ENCODE data around the gene DYNC1H1. TPM values are rescaled to one million over a fixed set of nuclear protein-coding genes. Genes with fewer than 3 reads are reported as not detected.
A peak's percentile ranks its signal among the peaks of the same experiment; 100 is the strongest.

The DYNC1H1 gene
- total RNA-seq, 2 experiments from 2014 or later: 209 to 291 TPM

GRCh38 chr14:101944451-101944850 lies 19.9 kb upstream of the DYNC1H1 start:
- CTCF ChIA-PET (ENCODE audit: unreplicated experiment): no interaction called here
- Histone ChIP-seq H3K27ac (ENCODE audit: low read depth, low read length, poor library complexity, severe bottlenecking) (no peak overlapping the region), H3K9me3 (ENCODE audit: low read length) (no peaks in the 10 kb centered on the region), H2AFZ (ENCODE audit: low read length) (no peak overlapping the region), H3K79me2 (ENCODE audit: insufficient read depth, low read depth, low read length) (peaks cover 10% of the 10 kb centered on the region; the same call in 1 of the 2 replicates), H3K4me2 (ENCODE audit: low read length) (no peak overlapping the region), H3K4me3 (ENCODE audit: low read depth, low read length, poor library complexity, severe bottlenecking) (no peak overlapping the region), H3K36me3 (ENCODE audit: insufficient read depth, low read length) (no peaks in the 10 kb centered on the region), H3K9me2 (ENCODE audit: insufficient read depth, low read length) (no peaks in the 10 kb centered on the region), H3K4me1 (ENCODE audit: insufficient read depth, low read length, poor library complexity, severe bottlenecking) (peaks cover 9% of the 10 kb centered on the region), H4K20me1 (ENCODE audit: insufficient read depth, low read length) (no peaks in the 10 kb centered on the region)
- DNase-seq (ENCODE audit: low spot score): no peak
- TF ChIP-seq CTCF (conservative IDR thresholded peaks at IDR 0.05; ENCODE audit: low read length) (no peak), EZH2phosphoT487 (IDR thresholded peaks at IDR 0.05; ENCODE audit: borderline replicate concordance, low read depth, low read length) (no peak)
- intact Hi-C loops (cut with micrococcal nuclease; ENCODE audit: unreplicated experiment): no loop called here
- no TSS peak for BruUV-seq (replicated peaks)
- POLR2A ChIA-PET: interaction anchor here (0.8 kb wide), 1 partner anchor 11 kb away, joined by 3 read pairs; no protein-coding TSS in a partner anchor

GRCh38 chr14:101945171-101945570 lies 19.2 kb upstream of the DYNC1H1 start:
- no peak overlapping the region for H2AFZ ChIP-seq (ENCODE audit: low read length)
- ChIA-PET CTCF (ENCODE audit: unreplicated experiment) (no interaction called here), POLR2A (no interaction called here)
- no peaks in the 10 kb centered on the region for H3K9me3 ChIP-seq (ENCODE audit: low read length)
- H4K20me1 ChIP-seq (ENCODE audit: insufficient read depth, low read length): no peaks in the 10 kb centered on the region
- intact Hi-C loops (cut with micrococcal nuclease; ENCODE audit: unreplicated experiment): no loop called here
- no TSS peak for BruUV-seq (replicated peaks)
- H3K9me2 ChIP-seq (ENCODE audit: insufficient read depth, low read length): no peaks in the 10 kb centered on the region
- H3K4me1 ChIP-seq (ENCODE audit: insufficient read depth, low read length, poor library complexity, severe bottlenecking): peaks cover 9% of the 10 kb centered on the region
- DNase-seq (ENCODE audit: low spot score): no peak
- H3K4me3 ChIP-seq (ENCODE audit: low read depth, low read length, poor library complexity, severe bottlenecking): no peak overlapping the region
- H3K79me2 ChIP-seq (ENCODE audit: insufficient read depth, low read depth, low read length): peaks cover 10% of the 10 kb centered on the region; the same call in 1 of the 2 replicates
- no peak for TF ChIP-seq CTCF (conservative IDR thresholded peaks at IDR 0.05; ENCODE audit: low read length)
- TF ChIP-seq EZH2phosphoT487 (IDR thresholded peaks at IDR 0.05; ENCODE audit: borderline replicate concordance, low read depth, low read length): no peak
- H3K4me2 ChIP-seq (ENCODE audit: low read length): no peak overlapping the region
- H3K36me3 ChIP-seq (ENCODE audit: insufficient read depth, low read length): no peaks in the 10 kb centered on the region
- no peak overlapping the region for H3K27ac ChIP-seq (ENCODE audit: low read depth, low read length, poor library complexity, severe bottlenecking)

GRCh38 chr14:101947577-101947903 lies 16.8 kb upstream of the DYNC1H1 start:
- no peaks in the 10 kb centered on the region for H3K9me3 ChIP-seq (ENCODE audit: low read length)
- ChIA-PET CTCF (ENCODE audit: unreplicated experiment) (interaction anchor here (1.8 kb wide), 1 partner anchor 177 kb away, joined by 5 read pairs; no protein-coding TSS in a partner anchor), POLR2A (interaction anchor here (0.8 to 1.8 kb wide), 4 partner anchors 11 to 187 kb away, joined by 3 to 7 read pairs (median 5); no protein-coding TSS in a partner anchor)
- H3K4me1 ChIP-seq (ENCODE audit: insufficient read depth, low read length, poor library complexity, severe bottlenecking): peaks cover 9% of the 10 kb centered on the region
- H4K20me1 ChIP-seq (ENCODE audit: insufficient read depth, low read length): no peaks in the 10 kb centered on the region
- DNase-seq (ENCODE audit: low spot score): no peak
- H3K9me2 ChIP-seq (ENCODE audit: insufficient read depth, low read length): no peaks in the 10 kb centered on the region
- H2AFZ ChIP-seq (ENCODE audit: low read length): peak overlapping the region; percentile 69; the same call in 1 of the 2 replicates
- H3K4me2 ChIP-seq (ENCODE audit: low read length): peak overlapping the region; percentile 94
- H3K4me3 ChIP-seq (ENCODE audit: low read depth, low read length, poor library complexity, severe bottlenecking): peak overlapping the region; percentile 82
- peak overlapping the region; percentile 49 for H3K27ac ChIP-seq (ENCODE audit: low read depth, low read length, poor library complexity, severe bottlenecking)
- TSS peak; percentile 99 for BruUV-seq (replicated peaks)
- no peaks in the 10 kb centered on the region for H3K36me3 ChIP-seq (ENCODE audit: insufficient read depth, low read length)
- intact Hi-C loops (cut with micrococcal nuclease; ENCODE audit: unreplicated experiment): no loop called here
- TF ChIP-seq CTCF (conservative IDR thresholded peaks at IDR 0.05; ENCODE audit: low read length) (no peak), EZH2phosphoT487 (IDR thresholded peaks at IDR 0.05; ENCODE audit: borderline replicate concordance, low read depth, low read length) (no peak)
- peaks cover 10% of the 10 kb centered on the region; the same call in 1 of the 2 replicates for H3K79me2 ChIP-seq (ENCODE audit: insufficient read depth, low read depth, low read length)

Measured in OCI-LY7 (cell line).